Measurements from ENCODE around the gene ZEB1.

The ZEB1 gene

DNA sequence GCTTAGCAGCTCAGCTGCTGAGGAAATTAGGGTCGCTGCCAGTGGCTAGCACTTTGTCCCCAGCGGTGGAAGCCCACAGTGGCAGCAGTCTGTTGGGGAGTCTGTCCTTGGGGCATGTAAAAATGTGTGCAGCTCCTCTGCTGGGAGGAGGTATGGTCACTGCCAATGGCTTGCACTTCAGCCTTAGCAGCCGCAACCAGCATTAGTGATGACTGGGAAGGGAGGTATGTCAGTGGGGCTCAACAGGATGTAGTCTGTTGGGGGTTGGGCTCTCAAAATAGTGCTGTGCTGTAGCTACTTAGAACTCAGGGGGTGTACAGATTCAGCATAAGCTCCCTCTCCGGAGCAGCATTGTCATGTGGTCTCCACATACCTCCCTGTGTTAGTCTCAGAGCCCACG, 189.9 kb downstream of the ZEB1 start:
- TF ChIP-seq POLR2A (IDR thresholded peaks at IDR 0.05; ENCODE audit: extremely low read depth, insufficient read length), result no peak
- TF ChIP-seq MYC (IDR thresholded peaks at IDR 0.05; ENCODE audit: low read depth, low read length), result no peak
- no peak for TF ChIP-seq CTCF (IDR thresholded peaks at IDR 0.05; ENCODE audit: low read depth, low read length)
- TF ChIP-seq, protein P1, sequence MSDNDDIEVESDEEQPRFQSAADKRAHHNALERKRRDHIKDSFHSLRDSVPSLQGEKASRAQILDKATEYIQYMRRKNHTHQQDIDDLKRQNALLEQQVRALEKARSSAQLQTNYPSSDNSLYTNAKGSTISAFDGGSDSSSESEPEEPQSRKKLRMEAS (IDR thresholded peaks at IDR 0.05; ENCODE audit: low read depth, low read length), result no peak
- DNase-seq (ENCODE audit: low read depth), result no peak
- H3K4me3 ChIP-seq (ENCODE audit: low read depth, low read length), result no peak overlapping the region

- H3K4me3 ChIP-seq (ENCODE audit: low read depth, low read length), result no peak overlapping the region
- DNase-seq (ENCODE audit: low read depth), result no peak
- TF ChIP-seq CTCF (IDR thresholded peaks at IDR 0.05; ENCODE audit: low read depth, low read length) (no peak), POLR2A (IDR thresholded peaks at IDR 0.05; ENCODE audit: extremely low read depth, insufficient read length) (no peak), MYC (IDR thresholded peaks at IDR 0.05; ENCODE audit: low read depth, low read length) (no peak)
- TF ChIP-seq, protein P1 (IDR thresholded peaks at IDR 0.05; ENCODE audit: low read depth, low read length), result no peak
Observed at GRCh38 chr10:31509989-31510388, 191.0 kb downstream of the ZEB1 start.

- TF ChIP-seq POLR2A (IDR thresholded peaks at IDR 0.05; ENCODE audit: extremely low read depth, insufficient read length) (no peak), MYC (IDR thresholded peaks at IDR 0.05; ENCODE audit: low read depth, low read length) (no peak), CTCF (IDR thresholded peaks at IDR 0.05; ENCODE audit: low read depth, low read length) (no peak)
- TF ChIP-seq, protein P1 (IDR thresholded peaks at IDR 0.05; ENCODE audit: low read depth, low read length), result no peak
- no peak overlapping the region for H3K4me3 ChIP-seq (ENCODE audit: low read depth, low read length)
- no peak for DNase-seq (ENCODE audit: low read depth)
Observed at GRCh38 chr10:31515116-31515515, 196.1 kb downstream of the ZEB1 start.

GRCh38 chr10:31515819-31516402, 196.9 kb downstream of the ZEB1 start:
- no peak for DNase-seq (ENCODE audit: low read depth)
- TF ChIP-seq CTCF (IDR thresholded peaks at IDR 0.05; ENCODE audit: low read depth, low read length) (no peak), MYC (IDR thresholded peaks at IDR 0.05; ENCODE audit: low read depth, low read length) (no peak), POLR2A (IDR thresholded peaks at IDR 0.05; ENCODE audit: extremely low read depth, insufficient read length) (no peak)
- TF ChIP-seq, protein P1 (IDR thresholded peaks at IDR 0.05; ENCODE audit: low read depth, low read length), result no peak
- no peak overlapping the region for H3K4me3 ChIP-seq (ENCODE audit: low read depth, low read length)

GRCh38 chr10:31520986-31521831, 202.2 kb downstream of the ZEB1 start:
- DNase-seq (ENCODE audit: low read depth), result no peak
- no peak overlapping the region for H3K4me3 ChIP-seq (ENCODE audit: low read depth, low read length)
- TF ChIP-seq POLR2A (IDR thresholded peaks at IDR 0.05; ENCODE audit: extremely low read depth, insufficient read length) (no peak), CTCF (IDR thresholded peaks at IDR 0.05; ENCODE audit: low read depth, low read length) (no peak), MYC (IDR thresholded peaks at IDR 0.05; ENCODE audit: low read depth, low read length) (no peak)
- TF ChIP-seq, protein P1 (IDR thresholded peaks at IDR 0.05; ENCODE audit: low read depth, low read length), result no peak

Data from NB4 (cell line).